Bronchial epithelial cell (primary cell): ENCODE results near the gene PAPSS1. TPM values are rescaled to one million over a fixed set of nuclear protein-coding genes. Genes with fewer than 3 reads are reported as not detected.
A peak's percentile ranks its signal among the peaks of the same experiment; 100 is the strongest.
"Not testable (repeated sequence)": the region's sequence is repeated elsewhere in the genome, so short reads cannot be mapped to it uniquely, and the experiment has no call there.

Source experiments
- DNase-seq: peaks from one replicate; pipeline ENCODE4 v3.0.0-alpha.2; 2010; ENCODE audit warnings: low read depth
- FAIRE-seq: peaks from 2 replicates; lab custom pipeline; 2011; peaks lifted over from hg19 to GRCh38; lab: Jason Lieb, UNC
- H3K27me3 ChIP-seq: 2 replicates; pipeline ENCODE4 v1.5.1; 2011; ENCODE audit warnings: low read length; ENCODE audit not compliant: control insufficient read depth, insufficient read depth
- H3K36me3 ChIP-seq: 2 replicates; pipeline ENCODE4 v1.5.1; 2011; ENCODE audit warnings: low read length; ENCODE audit not compliant: control insufficient read depth, insufficient read depth
- H3K4me3 ChIP-seq: 2 replicates; pipeline ENCODE4 v1.5.1; 2011; ENCODE audit warnings: mild to moderate bottlenecking, low read depth, low read length, control low read depth
- total RNA-seq: library from RNA; depleted of rRNA; stranded (reverse); fragments of >200 nt; gene quantifications from 2 replicates; pipeline ENCODE4 v1.2.1, GENCODE V29; 2014
- TF ChIP-seq, protein P1 (sequence below): IDR thresholded peaks from 2 replicates; pipeline ENCODE4 v1.5.1; 2011; ENCODE audit warnings: mild to moderate bottlenecking, moderate library complexity, low read length, control low read depth, inconsistent platforms; ENCODE audit not compliant: insufficient read depth, severe bottlenecking

PAPSS1 gene
- total RNA-seq, 1 donor from 2014 or later = 55.8 TPM

DNA sequence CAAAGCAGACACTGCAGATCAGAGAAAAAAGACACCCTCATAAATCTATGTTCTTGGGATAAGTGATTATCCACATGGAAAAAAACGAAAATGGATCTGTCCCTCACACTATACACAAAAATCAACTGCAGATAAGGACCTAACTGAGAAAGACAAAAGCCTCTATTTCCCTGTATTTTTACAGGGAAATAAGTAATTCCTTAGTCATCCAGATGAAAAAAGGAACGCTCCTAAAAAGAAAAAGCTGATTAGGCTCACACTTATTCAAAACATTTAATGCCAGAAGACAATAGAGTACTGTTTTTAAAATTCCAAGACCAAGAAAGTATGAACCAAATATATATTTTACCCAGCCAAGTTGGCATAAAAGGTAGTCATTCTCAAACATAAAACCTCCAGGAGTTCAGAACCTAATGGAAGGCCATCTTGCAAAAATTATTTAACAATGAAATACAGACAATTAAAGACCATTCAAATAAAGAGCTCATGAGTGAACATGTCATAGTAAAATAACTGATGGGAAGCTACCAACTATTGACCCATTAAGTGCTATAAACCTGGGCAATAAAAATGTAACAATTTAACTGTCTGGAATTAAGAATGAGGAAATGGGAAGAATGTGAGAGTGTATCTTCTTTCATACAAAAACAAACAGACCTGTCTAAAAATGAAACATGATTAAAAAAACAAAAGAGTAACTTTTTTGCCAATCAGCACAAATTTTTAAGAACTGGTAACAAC lies 20.4 kb downstream of the PAPSS1 start:
- Histone ChIP-seq H3K4me3 (no peak overlapping the region), H3K36me3 (peaks cover 4% of the 10 kb centered on the region), H3K27me3 (no peaks in the 10 kb centered on the region)
- FAIRE-seq (no peak), DNase-seq (no peak)
- TF ChIP-seq, protein P1, sequence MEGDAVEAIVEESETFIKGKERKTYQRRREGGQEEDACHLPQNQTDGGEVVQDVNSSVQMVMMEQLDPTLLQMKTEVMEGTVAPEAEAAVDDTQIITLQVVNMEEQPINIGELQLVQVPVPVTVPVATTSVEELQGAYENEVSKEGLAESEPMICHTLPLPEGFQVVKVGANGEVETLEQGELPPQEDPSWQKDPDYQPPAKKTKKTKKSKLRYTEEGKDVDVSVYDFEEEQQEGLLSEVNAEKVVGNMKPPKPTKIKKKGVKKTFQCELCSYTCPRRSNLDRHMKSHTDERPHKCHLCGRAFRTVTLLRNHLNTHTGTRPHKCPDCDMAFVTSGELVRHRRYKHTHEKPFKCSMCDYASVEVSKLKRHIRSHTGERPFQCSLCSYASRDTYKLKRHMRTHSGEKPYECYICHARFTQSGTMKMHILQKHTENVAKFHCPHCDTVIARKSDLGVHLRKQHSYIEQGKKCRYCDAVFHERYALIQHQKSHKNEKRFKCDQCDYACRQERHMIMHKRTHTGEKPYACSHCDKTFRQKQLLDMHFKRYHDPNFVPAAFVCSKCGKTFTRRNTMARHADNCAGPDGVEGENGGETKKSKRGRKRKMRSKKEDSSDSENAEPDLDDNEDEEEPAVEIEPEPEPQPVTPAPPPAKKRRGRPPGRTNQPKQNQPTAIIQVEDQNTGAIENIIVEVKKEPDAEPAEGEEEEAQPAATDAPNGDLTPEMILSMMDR = no peak

DNA sequence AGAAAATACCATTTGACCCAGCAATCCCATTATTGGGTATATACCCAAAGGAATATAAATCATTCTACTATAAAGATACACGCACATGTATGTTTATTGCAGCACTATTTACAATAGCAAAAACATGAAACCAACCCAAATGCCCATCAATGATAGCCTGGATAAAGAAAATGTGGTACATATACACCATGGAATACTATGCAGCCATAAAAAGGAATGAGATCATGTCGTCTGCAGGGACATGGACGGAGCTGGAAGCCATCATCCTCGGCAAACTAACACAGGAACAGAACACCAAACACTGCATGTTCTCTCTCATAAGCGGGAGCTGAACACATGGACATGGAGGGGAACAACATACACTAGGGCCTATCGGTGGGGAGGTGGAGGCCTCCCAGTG lies 23.8 kb downstream of the PAPSS1 start:
- H3K36me3 ChIP-seq, H3K27me3 ChIP-seq, DNase-seq, FAIRE-seq, H3K4me3 ChIP-seq: not testable (repeated sequence)

DNA sequence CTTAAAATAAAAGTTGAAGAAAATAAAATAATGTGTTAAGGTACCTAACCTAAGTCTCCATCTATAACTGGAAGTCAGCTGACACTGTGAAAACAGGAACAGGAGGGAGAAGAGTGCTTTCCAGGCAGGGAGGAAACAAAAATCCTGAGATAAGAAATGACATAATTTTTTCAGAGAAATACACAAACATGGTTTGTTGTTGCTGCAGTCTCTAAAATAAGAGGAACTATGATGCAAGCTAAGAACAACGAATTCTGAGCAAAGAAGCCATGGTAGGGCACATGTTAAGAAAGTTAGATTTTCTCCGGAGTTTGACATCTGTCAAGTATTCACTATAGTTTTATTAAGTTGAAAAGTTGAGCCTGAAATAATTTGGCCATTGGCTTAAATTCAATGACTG lies 26.9 kb downstream of the PAPSS1 start:
- H3K4me3 ChIP-seq = no peak overlapping the region
- FAIRE-seq (no peak), DNase-seq (no peak)
- H3K27me3 ChIP-seq = no peaks in the 10 kb centered on the region
- H3K36me3 ChIP-seq = peaks cover 4% of the 10 kb centered on the region
- TF ChIP-seq, protein P1 = no peak

DNA sequence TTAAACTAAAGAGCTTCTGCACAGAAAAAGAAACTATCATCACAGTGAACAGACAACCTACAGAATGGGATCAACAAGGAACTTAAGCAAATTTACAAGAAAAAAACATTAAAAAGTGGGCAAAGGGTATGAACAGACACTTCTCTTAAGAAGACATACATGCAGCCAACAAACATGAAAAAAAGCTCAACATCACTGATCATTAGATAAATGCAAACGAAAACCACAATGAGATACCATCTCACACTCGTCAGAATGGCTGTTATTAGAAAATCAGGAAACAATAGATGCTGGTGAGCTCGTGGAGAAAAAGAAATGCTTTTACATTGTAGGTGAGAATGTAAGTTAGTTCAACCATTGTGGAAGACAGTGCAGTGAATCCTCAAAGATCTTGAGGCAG lies 27.8 kb downstream of the PAPSS1 start:
- FAIRE-seq (no peak), DNase-seq (no peak)
- H3K36me3 ChIP-seq = peaks cover 4% of the 10 kb centered on the region
- TF ChIP-seq, protein P1 = no peak
- H3K27me3 ChIP-seq = no peaks in the 10 kb centered on the region
- H3K4me3 ChIP-seq = no peak overlapping the region

DNA sequence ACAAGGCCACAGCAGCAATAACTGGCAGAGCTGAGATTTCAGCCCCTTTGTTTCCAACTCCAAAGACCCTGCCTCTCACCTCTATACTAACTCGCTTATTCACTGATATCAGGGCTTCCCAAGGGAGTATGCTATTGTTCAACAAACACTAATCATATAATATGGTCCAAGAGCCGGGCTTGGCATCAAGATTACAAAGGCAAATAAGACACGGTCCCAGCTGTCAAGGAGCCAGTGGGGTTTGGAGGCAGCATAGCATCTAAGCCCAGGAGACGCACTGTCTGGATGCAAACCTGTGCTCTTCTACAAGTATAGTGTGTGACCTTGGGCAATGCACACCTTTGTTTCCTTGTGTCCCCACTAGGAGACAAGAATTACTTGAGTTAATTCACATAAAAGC lies 28.7 kb downstream of the PAPSS1 start:
- TF ChIP-seq, protein P1 = no peak
- no peak overlapping the region for H3K4me3 ChIP-seq
- DNase-seq (no peak), FAIRE-seq (no peak)
- H3K36me3 ChIP-seq = peaks cover 4% of the 10 kb centered on the region
- no peaks in the 10 kb centered on the region for H3K27me3 ChIP-seq

DNA sequence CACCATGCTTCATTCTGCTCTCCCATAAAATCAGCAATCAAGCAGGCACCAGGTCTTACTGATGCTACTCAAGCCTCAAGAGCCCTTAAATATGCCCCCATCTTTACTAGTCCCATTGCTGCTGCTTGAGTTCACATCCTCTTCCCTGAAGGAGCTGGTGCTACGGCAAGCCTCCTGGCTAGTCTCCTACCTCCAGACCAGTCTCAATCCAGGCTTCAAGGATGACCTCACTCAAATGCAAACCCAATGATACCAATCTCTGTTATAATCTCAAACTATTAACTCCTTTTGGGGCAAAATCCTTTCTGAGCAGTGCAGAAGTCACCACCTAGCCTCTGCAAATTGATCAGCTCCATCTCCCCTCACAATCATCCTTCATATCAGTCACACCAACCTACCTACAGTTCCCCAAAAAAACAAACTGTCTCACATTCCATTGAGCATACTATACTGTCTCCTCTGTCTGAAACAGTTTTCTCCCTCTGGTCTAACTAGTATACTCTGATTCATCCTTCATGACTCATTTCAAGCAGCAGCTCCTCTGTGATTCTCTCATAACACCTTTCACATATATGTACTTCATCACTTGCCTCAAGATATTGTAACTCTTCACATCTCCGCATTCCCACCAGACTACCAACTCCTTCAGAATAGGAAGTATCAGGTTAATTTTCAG lies 30.0 kb downstream of the PAPSS1 start:
- H3K4me3 ChIP-seq = no peak overlapping the region
- TF ChIP-seq, protein P1 = no peak
- FAIRE-seq (no peak), DNase-seq (peak; percentile 99)
- H3K27me3 ChIP-seq = no peaks in the 10 kb centered on the region
- peaks cover 4% of the 10 kb centered on the region for H3K36me3 ChIP-seq
